Erythroblast (primary cell): ENCODE results near the gene TMEM150C.

ENCODE experiments used
- GATA1 ChIP-seq: IDR thresholded peaks from 2 replicates; pipeline ENCODE4 v1.6.1; 2011; ENCODE audit warnings: low read depth, mild to moderate bottlenecking, control low read depth, low read length, moderate library complexity
- POLR2A ChIP-seq: IDR thresholded peaks from 2 replicates; pipeline ENCODE4 v1.6.1; 2011; ENCODE audit warnings: mild to moderate bottlenecking, low read length

GRCh38 chr4:82469791-82470345, 91.9 kb downstream of the TMEM150C start:
- TF ChIP-seq POLR2A, result no peak
- no peak for TF ChIP-seq GATA1
